Measurements from ENCODE around the gene KIF16B.
"Not testable (repeated sequence)": the region's sequence is repeated elsewhere in the genome, so short reads cannot be mapped to it uniquely, and the experiment has no call there.

KIF16B gene

DNA sequence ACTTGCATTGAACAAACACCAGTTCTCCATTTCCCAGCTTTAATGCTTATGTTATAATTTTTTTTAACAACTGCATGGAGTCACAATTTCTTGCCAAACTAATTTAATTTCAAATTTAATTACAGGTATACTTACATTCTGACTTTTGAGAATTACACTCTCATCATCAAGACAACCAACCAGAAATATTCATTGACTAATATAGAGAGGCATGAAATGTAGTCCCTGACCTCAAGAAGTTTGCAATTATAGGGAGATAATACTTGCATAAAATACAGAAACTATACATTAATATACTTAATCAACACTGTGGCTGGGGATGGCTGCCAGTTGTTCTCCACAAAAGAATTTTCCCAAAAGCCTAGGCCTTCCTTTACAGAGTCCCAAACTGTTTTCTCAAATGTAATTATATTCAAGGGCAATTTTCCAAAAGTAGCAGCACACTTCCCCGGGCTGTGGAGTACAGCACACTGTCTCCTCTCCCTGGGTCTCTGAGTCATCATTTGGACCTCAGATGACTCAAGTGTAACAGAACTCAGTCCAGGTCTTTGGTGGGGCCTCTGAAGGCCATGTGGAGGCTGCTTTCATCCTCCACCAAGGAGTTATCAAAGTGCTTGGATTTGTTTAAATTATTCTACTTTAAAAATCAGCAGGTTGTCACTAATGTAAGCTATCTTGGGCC is 114.1 kb downstream of the KIF16B start:
- H3K27me3 Mint-ChIP-seq = no peaks in the 10 kb centered on the region
- no peak for ATAC-seq
- peaks cover 4% of the 10 kb centered on the region for H3K9me3 Mint-ChIP-seq
- no peak overlapping the region for H3K4me3 Mint-ChIP-seq
- H3K4me1 Mint-ChIP-seq = peaks cover 6% of the 10 kb centered on the region
- H3K36me3 Mint-ChIP-seq = peaks cover 20% of the 10 kb centered on the region
- no peak overlapping the region for H3K27ac Mint-ChIP-seq

DNA sequence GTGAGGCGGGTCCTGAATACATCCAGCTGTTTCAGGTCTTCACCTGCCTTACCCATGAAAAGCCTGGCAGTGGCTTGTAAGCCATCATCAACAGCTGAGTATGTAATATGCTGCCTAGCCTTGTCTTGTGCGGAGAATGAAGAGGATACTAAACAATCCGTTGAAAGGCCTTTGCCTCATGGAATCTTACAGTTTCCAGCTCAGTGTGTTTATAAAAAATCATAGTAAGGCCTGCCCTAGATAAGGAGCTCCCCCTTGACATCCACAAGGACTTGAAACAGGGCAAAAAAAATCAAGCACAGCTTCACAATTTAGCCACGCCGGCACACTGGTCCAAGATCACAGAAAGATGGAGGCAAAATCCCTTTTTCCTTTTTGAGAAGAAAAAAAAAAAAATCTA is 115.7 kb downstream of the KIF16B start:
- Mint-ChIP-seq H3K4me1 (peaks cover 8% of the 10 kb centered on the region), H3K36me3 (peaks cover 16% of the 10 kb centered on the region), H3K27me3 (no peaks in the 10 kb centered on the region), H3K27ac (no peak overlapping the region), H3K4me3 (no peak overlapping the region), H3K9me3 (no peaks in the 10 kb centered on the region)
- no peak for ATAC-seq

DNA sequence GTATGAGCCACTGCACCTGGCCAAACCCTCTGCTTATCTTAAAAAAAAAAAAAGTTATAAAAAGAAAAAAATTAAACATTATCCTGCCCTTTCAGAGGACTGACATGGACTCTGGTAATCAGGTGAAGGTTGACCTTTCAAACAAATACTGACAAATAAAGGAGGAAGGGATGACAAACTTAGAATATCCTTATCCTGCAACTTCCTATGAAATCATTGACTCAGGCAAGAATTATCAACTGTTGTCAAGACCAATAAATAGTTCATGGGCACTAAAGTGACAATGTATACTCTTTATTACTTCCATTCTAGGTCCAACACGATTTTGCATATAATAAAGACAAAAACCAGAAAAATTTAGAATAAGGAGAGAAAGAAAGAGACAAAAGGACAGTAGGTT is 117.9 kb downstream of the KIF16B start:
- Mint-ChIP-seq H3K36me3 (peaks cover 24% of the 10 kb centered on the region), H3K27ac (no peak overlapping the region), H3K27me3 (no peaks in the 10 kb centered on the region), H3K9me3 (no peaks in the 10 kb centered on the region), H3K4me1 (peaks cover 24% of the 10 kb centered on the region), H3K4me3 (no peak overlapping the region)
- no peak for ATAC-seq

DNA sequence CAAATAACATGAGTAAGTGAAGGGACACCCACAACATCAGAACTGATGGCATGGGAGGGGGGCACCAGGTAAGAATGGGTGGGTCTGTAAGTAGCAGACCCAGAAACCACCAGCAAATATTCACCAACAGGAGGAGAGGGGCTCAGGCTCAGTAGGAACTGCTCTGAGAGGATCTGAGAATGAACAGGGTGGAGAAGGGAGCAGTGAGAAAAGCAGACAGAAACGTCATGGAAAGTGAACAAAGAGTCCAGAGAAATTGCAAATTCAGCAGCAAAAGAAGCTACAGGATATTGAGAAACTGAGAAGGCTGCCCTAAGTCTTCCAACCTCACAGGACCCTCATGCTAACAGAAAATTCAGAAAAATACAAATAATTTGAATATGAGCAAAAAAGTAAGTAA is 121.3 kb downstream of the KIF16B start:
- Mint-ChIP-seq H3K4me3 (no peak overlapping the region), H3K36me3 (peaks cover 48% of the 10 kb centered on the region), H3K9me3 (peaks cover 4% of the 10 kb centered on the region), H3K27me3 (no peaks in the 10 kb centered on the region), H3K27ac (peak overlapping the region; percentile 10), H3K4me1 (peaks cover 25% of the 10 kb centered on the region)
- ATAC-seq = no peak

DNA sequence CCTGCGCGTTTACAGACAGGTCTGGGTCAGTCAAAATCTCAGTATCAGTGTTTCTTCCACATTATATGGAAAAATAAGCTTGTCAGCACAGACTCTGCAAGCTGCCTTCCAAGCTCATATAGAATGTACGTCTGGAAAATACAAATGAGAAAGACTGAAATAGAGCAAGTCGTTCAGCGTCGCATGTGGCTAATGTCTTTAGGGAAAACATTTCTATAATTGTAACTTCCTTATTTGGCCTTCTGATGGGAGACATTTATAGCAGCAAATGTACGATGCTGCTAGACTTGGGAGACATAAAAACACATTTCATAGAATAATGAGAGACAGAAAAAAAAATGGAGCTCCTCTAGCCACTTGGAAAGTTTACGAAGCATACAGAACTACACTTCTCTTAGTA is 122.2 kb downstream of the KIF16B start:
- Mint-ChIP-seq H3K4me3 (no peak overlapping the region), H3K27ac (no peak overlapping the region), H3K36me3 (peaks cover 43% of the 10 kb centered on the region), H3K27me3 (no peaks in the 10 kb centered on the region), H3K4me1 (peaks cover 25% of the 10 kb centered on the region), H3K9me3 (peaks cover 4% of the 10 kb centered on the region)
- no peak for ATAC-seq

DNA sequence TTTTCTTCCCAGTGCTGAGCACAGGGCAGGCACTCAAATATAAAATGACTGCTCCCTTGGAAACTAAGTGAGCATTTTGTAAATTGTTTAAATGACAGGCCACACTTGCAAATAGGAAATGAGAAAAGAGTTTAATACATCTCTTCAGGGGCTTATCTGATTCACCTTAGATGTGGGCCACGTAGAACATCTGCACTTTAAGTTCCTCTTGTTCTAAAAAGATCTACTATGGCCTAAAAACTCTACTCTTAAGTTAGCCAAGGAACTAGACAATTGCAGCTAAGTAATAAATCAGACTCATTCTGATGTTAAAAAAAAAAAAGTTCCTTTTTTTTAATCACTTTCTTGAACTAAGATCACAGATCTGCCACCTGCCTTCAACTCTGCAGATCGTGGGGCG is 126.3 kb downstream of the KIF16B start:
- Mint-ChIP-seq H3K9me3 (peaks cover 4% of the 10 kb centered on the region), H3K27ac (no peak overlapping the region), H3K4me1 (peaks cover 18% of the 10 kb centered on the region), H3K27me3 (no peaks in the 10 kb centered on the region), H3K4me3 (no peak overlapping the region), H3K36me3 (peaks cover 33% of the 10 kb centered on the region)
- no peak for ATAC-seq

DNA sequence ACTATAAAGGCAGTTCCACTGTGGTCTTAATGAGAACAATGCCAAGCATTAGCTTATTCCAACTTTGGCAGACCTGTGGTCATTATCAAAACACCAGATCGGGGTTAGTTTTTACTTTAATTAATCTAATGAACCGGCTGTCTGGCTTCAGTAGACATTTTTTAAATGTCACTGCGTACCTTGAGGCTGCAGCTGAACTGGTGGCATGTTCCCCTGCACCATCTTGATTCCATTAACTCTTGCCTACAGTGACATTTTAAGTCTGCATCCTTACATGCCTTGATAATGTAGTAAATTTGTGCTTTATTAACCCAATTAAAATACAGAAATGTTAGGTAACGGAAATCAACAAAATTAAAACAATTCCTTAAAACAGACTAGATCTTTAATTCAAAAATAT is 127.0 kb downstream of the KIF16B start:
- H3K27me3 Mint-ChIP-seq = no peaks in the 10 kb centered on the region
- H3K4me1 Mint-ChIP-seq = peaks cover 10% of the 10 kb centered on the region

DNA sequence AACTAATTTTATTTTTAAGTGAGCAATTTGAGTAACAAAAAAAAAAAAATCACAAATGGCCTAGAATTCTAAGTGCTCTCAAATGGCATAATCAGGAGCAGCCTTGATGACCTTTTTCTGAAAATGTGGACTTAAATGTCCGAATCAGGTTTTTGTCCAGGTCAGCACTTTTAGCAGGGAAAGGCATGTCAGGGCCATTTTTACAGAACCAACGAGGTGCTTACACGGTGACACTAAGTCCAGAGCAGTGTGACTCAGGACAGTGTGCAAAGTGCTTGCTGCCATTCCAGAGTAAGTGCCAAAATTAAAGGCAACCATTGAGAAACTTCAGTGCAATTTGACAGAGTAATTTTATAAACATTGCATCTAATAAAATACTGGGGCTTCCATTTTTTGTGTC is 127.8 kb downstream of the KIF16B start:
- Mint-ChIP-seq H3K27me3 (no peaks in the 10 kb centered on the region), H3K27ac (no peak overlapping the region), H3K4me3 (no peak overlapping the region), H3K4me1 (peaks cover 3% of the 10 kb centered on the region), H3K9me3 (peaks cover 4% of the 10 kb centered on the region), H3K36me3 (peaks cover 32% of the 10 kb centered on the region)
- ATAC-seq = no peak

More for the DNA sequence above, 127.0 kb downstream of the KIF16B start:
- Mint-ChIP-seq H3K9me3 (peaks cover 4% of the 10 kb centered on the region), H3K36me3 (peaks cover 33% of the 10 kb centered on the region), H3K27ac (no peak overlapping the region), H3K4me3 (no peak overlapping the region)
- ATAC-seq = no peak

DNA sequence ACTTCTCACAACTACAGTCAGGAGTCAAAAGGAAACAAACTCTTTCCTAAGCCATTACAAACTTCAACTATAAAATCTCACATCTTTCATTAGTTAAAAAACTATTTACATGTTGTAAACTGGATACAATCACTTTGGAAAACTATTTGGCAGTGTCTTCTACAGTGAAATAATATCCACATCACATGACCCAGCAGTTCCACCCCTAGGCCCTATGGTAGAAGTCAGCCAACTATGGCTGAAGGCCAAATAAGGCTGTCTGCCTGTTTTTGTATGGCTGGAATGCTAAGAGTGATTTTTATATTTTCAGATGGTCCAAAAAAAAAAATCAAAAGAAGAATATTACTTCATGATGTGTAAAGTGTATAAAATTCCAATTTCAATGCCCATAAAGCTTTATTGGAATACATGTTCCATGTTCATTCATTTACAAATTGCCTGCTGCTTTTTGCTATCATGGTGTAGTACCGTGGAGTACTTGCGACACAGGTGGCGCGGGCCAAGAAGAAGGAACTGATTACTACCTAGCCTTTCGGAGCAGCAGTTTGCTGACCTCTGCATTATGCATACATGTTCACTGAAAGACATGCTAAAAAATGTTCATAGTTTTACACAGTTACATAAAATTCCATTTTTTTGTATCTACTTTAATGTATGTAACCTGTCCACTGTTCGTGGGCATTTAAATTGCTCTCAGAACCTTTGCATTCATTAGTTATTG is 129.0 kb downstream of the KIF16B start:
- H3K9me3 Mint-ChIP-seq = peaks cover 11% of the 10 kb centered on the region
- no peak overlapping the region for H3K4me3 Mint-ChIP-seq
- ATAC-seq = no peak
- H3K27ac Mint-ChIP-seq = no peak overlapping the region
- no peaks in the 10 kb centered on the region for H3K27me3 Mint-ChIP-seq
- no peaks in the 10 kb centered on the region for H3K4me1 Mint-ChIP-seq
- peaks cover 32% of the 10 kb centered on the region for H3K36me3 Mint-ChIP-seq

DNA sequence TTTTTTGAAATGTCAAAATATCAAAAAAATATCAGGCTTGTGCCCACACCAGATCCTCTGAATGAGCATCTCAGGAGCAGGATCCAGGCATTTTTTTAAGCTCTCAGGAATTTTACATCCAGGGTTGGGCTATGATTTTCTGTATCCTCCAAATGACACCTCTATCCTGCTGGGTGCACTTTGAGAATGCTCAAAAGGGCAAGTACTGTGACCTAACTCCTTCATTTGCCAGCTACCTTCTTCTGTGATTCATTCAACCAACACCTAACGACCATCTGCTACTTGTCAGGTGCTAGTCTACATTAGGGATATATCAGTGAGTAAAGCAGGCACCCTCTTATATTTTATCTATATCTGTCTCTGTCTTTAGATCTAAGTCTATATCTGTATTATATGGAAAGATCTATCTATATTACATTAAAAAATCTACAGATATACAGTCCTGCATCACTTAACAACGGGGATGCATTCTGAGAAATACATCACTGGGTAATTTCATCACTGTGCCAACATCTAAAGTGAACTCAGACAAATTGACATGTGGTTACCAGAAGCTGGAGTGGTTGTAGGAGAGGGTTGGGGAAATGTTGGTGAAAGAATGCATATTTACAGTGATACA is 131.6 kb downstream of the KIF16B start:
- peaks cover 32% of the 10 kb centered on the region for H3K36me3 Mint-ChIP-seq
- no peak overlapping the region for H3K27ac Mint-ChIP-seq
- ATAC-seq = no peak

DNA sequence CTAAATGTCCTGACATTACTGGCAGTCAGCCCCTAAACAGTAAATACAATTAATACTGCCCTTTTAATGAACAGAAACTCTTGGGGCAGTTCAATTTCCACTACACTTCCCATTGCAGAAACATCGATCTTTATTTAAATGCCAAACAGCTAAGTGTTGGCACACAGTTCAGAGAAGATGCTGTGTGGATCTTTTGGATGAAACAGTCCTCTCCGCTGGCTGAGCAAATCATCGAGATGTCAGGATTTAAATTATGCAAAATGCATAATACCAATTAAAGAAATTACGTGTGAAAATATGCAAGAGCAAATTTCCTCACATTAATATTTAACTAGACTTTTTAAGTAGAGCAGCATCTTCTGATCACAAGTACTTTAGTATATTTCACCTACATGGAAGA is 132.6 kb downstream of the KIF16B start:
- Mint-ChIP-seq H3K27me3 (no peaks in the 10 kb centered on the region), H3K27ac (no peak overlapping the region), H3K9me3 (peaks cover 10% of the 10 kb centered on the region), H3K4me1 (peaks cover 2% of the 10 kb centered on the region), H3K36me3 (peaks cover 35% of the 10 kb centered on the region), H3K4me3 (no peak overlapping the region)
- no peak for ATAC-seq

More for the DNA sequence above, 131.6 kb downstream of the KIF16B start:
- no peak overlapping the region for H3K4me3 Mint-ChIP-seq
- H3K9me3 Mint-ChIP-seq = peaks cover 10% of the 10 kb centered on the region
- H3K4me1 Mint-ChIP-seq = no peaks in the 10 kb centered on the region
- H3K27me3 Mint-ChIP-seq = no peaks in the 10 kb centered on the region

DNA sequence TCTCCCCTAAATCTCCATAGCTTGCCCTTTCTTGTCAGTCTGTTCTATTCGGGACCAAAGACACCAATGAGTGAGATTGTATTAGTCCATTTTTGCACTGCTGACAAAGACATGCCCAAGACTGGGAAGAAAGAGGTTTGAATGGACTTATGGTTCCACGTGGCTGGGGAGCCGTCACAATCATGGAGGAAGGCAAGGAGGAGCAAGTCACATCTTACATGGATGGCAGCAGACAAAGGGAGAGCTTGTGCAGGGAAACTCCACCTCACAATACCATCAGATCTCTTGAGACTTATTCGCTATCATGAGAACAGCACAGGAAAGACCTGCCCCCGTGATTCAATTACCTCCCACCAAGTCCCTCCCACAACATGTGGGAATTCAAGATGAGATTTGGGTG is 133.7 kb downstream of the KIF16B start:
- not testable (repeated sequence) for ATAC-seq, H3K4me1 Mint-ChIP-seq, H3K27me3 Mint-ChIP-seq, H3K27ac Mint-ChIP-seq, H3K9me3 Mint-ChIP-seq, H3K4me3 Mint-ChIP-seq
- H3K36me3 Mint-ChIP-seq = peaks cover 40% of the 10 kb centered on the region

DNA sequence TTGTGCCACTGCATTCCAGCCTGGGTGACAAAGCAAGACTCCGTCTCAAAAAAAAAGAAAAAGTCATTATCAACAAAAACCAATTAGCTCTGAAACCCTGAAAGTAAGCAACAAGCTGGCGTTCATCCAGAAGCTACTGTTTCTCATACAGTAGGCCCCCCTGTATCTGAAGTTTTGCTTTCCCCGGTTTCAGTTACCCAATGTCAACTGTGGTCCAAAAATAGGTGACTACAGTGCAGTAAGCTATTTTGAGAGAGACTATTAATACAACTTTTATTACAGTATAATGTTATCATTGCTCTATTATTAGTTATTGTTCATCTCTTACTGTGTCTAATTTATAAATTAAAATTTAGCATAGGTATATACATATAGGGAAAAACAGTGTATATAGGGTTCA is 135.1 kb downstream of the KIF16B start:
- peaks cover 40% of the 10 kb centered on the region for H3K36me3 Mint-ChIP-seq
- no peak for ATAC-seq

DNA sequence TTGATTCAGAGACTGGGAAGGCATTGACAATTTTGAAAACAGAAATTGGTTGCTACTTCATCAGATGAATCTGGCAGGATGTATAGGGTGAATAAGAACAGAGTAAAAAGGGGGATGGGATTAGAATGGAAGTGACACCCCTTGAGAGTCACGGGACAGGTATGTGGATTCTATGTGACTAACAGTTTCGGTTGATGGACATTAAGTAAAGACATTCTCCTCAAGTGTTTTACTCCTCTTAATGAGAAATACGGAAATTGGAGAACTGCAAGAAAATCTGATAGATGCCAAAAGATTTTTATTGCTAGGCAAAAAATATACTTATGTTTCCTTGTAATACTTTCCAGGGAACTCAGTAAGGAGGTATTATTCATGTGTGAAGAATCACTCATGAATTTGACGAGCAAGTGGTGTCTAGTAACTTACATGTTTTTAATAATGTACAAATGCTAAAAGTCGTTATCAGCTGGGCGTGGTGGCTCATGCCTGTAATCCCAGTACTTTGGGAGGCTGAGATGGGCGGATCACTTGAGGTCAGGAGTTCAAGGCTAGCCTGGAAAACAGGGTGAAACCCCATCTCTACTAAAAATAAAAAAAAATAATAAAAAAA is 135.8 kb downstream of the KIF16B start:
- H3K4me1 Mint-ChIP-seq = peaks cover 12% of the 10 kb centered on the region
- H3K27me3 Mint-ChIP-seq = no peaks in the 10 kb centered on the region
- no peak for ATAC-seq
- no peak overlapping the region for H3K4me3 Mint-ChIP-seq
- peaks cover 40% of the 10 kb centered on the region for H3K36me3 Mint-ChIP-seq
- peaks cover 10% of the 10 kb centered on the region for H3K9me3 Mint-ChIP-seq
- no peak overlapping the region for H3K27ac Mint-ChIP-seq

More for the DNA sequence above, 135.1 kb downstream of the KIF16B start:
- Mint-ChIP-seq H3K27ac (no peak overlapping the region), H3K27me3 (no peaks in the 10 kb centered on the region), H3K4me1 (peaks cover 12% of the 10 kb centered on the region), H3K9me3 (peaks cover 10% of the 10 kb centered on the region), H3K4me3 (no peak overlapping the region)

DNA sequence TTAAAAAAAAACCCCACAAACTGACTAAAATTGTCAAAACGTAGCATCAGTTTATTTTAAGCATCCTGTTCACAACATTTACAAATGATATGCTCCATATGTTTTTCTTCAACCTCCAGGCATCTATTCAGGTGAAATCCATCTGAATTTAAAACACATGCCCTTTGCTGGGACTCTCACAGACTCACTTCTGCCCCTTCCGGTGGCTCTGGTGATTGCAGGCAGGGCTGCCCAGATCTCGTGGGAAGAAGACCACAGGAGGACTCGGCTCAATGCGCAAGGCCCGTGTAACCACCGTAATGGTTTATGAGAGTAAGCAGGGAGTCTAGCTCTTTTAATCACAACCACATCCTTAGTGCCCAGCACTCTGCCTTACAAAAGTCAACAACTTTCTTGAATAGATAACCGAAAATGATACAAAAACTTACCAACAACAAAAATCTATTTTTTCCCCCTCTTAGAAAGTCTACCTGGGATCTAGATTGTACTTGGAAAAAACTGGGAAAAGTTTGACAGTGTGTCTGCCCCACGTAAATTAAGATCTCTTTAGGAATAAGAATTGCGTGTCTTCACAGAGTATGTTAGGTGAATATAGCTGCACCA is 139.1 kb downstream of the KIF16B start:
- no peak overlapping the region for H3K27ac Mint-ChIP-seq
- H3K27me3 Mint-ChIP-seq = no peaks in the 10 kb centered on the region
- peaks cover 12% of the 10 kb centered on the region for H3K4me1 Mint-ChIP-seq

More for the DNA sequence above, 139.1 kb downstream of the KIF16B start:
- peaks cover 2% of the 10 kb centered on the region for H3K9me3 Mint-ChIP-seq
- H3K36me3 Mint-ChIP-seq = peaks cover 38% of the 10 kb centered on the region
- peak; percentile 87 for ATAC-seq
- no peak overlapping the region for H3K4me3 Mint-ChIP-seq

Measured in stimulated activated memory B cell treated with anti-CD40 and anti-IgM and Interleukin-4, amounts not matched to agents 10 μg/mL and 1 μg/mL and 100 μg/mL, for 72 hours (primary cell).